ENCODE measurements around the gene SNX33.

SNX33 gene

GRCh38 chr15:75637245-75638009 is 10.3 kb upstream of the SNX33 start:
- no peak for TF ChIP-seq CTCF (IDR thresholded peaks at IDR 0.05; ENCODE audit: extremely low read depth, missing control alignments)
- no peak for DNase-seq (ENCODE audit: low spot score)

- TF ChIP-seq CTCF (IDR thresholded peaks at IDR 0.05; ENCODE audit: extremely low read depth, missing control alignments) = no peak
These were observed 8.5 kb upstream of the SNX33 start for GRCh38 chr15:75639191-75639708.

GRCh38 chr15:75639709-75640482 is 7.8 kb upstream of the SNX33 start, which contains the start of gene IMP3:
Gene IMP3 (minus strand): TSS chr15:75640224. CDS start chr15:75640168, 56 bp downstream.
- DNase-seq (ENCODE audit: low spot score) = peak; percentile 98
- TF ChIP-seq CTCF (IDR thresholded peaks at IDR 0.05; ENCODE audit: extremely low read depth, missing control alignments) = no peak

More at GRCh38 chr15:75639191-75639708, 8.5 kb upstream of the SNX33 start:
- no peak for DNase-seq (ENCODE audit: low spot score)

- TF ChIP-seq CTCF (IDR thresholded peaks at IDR 0.05; ENCODE audit: extremely low read depth, missing control alignments) = peak; percentile 23
- peak; percentile 68 for DNase-seq (ENCODE audit: low spot score)
These were observed 7.1 kb upstream of the SNX33 start for GRCh38 chr15:75640483-75641178.

GRCh38 chr15:75641179-75641503 is 6.6 kb upstream of the SNX33 start:
- no peak for TF ChIP-seq CTCF (IDR thresholded peaks at IDR 0.05; ENCODE audit: extremely low read depth, missing control alignments)

GRCh38 chr15:75641603-75642002 is 6.1 kb upstream of the SNX33 start:
- no peak for DNase-seq (ENCODE audit: low spot score)
- no peak for TF ChIP-seq CTCF (IDR thresholded peaks at IDR 0.05; ENCODE audit: extremely low read depth, missing control alignments)

More at GRCh38 chr15:75641179-75641503, 6.6 kb upstream of the SNX33 start:
- no peak for DNase-seq (ENCODE audit: low spot score)

Data from GM20000 (cell line).